Measurements from ENCODE around the gene ELMO1.

- TF ChIP-seq CTCF (conservative IDR thresholded peaks at IDR 0.05; ENCODE audit: low read depth, low read length) (no peak), EZH2 (IDR thresholded peaks at IDR 0.05; ENCODE audit: borderline replicate concordance, low read depth, low read length, poor library complexity, severe bottlenecking) (no peak)
Observed at GRCh38 chr7:36944838-36945237, 503.8 kb downstream of the ELMO1 start.

Data from A673 (cell line).